ENCODE measurements around the gene GREB1L. TPM values are rescaled to one million over a fixed set of nuclear protein-coding genes. Genes with fewer than 3 reads are reported as not detected.

Gene GREB1L
- 2.9 TPM for polyA plus RNA-seq (2012; ENCODE audit: insufficient read length, low read depth)

GRCh38 chr18:21242141-21242779 is at the start of gene GREB1L:
TSS of gene GREB1L (plus strand) at chr18:21242232. CDS start at chr18:21383519, 141,287 bp downstream.
- no peak for TF ChIP-seq POLR2AphosphoS5 (IDR thresholded peaks at IDR 0.05; ENCODE audit: low read depth, low read length)
- TF ChIP-seq FOXP2 (optimal IDR thresholded peaks at IDR 0.05; ENCODE audit: borderline replicate concordance, extremely low read depth, extremely low read length, insufficient read depth) = no peak

GRCh38 chr18:21192308-21192624 is 49.8 kb upstream of the GREB1L start:
- TF ChIP-seq POLR2AphosphoS5 (IDR thresholded peaks at IDR 0.05; ENCODE audit: low read depth, low read length) (no peak), SIN3A (IDR thresholded peaks at IDR 0.05; ENCODE audit: borderline replicate concordance, insufficient read depth, low read length) (no peak), FOXP2 (optimal IDR thresholded peaks at IDR 0.05; ENCODE audit: borderline replicate concordance, extremely low read depth, extremely low read length, insufficient read depth) (no peak), REST (IDR thresholded peaks at IDR 0.05; ENCODE audit: insufficient read depth in 1 of 2, low read depth in 2 of 2, low read length in 2 of 2) (no peak), TAF1 (IDR thresholded peaks at IDR 0.05; ENCODE audit: borderline replicate concordance, insufficient read depth, low read length) (no peak)

- TF ChIP-seq SIN3A (IDR thresholded peaks at IDR 0.05; ENCODE audit: borderline replicate concordance, insufficient read depth, low read length) = no peak
- TF ChIP-seq POLR2AphosphoS5 (IDR thresholded peaks at IDR 0.05; ENCODE audit: low read depth, low read length) = no peak
- no peak for TF ChIP-seq FOXP2 (optimal IDR thresholded peaks at IDR 0.05; ENCODE audit: borderline replicate concordance, extremely low read depth, extremely low read length, insufficient read depth)
- no peak for TF ChIP-seq REST (IDR thresholded peaks at IDR 0.05; ENCODE audit: insufficient read depth in 1 of 2, low read depth in 2 of 2, low read length in 2 of 2)
- no peak for TF ChIP-seq TAF1 (IDR thresholded peaks at IDR 0.05; ENCODE audit: borderline replicate concordance, insufficient read depth, low read length)
These were observed 46.9 kb upstream of the GREB1L start for GRCh38 chr18:21194871-21195771.

- TF ChIP-seq SIN3A (IDR thresholded peaks at IDR 0.05; ENCODE audit: borderline replicate concordance, insufficient read depth, low read length) (no peak), FOXP2 (optimal IDR thresholded peaks at IDR 0.05; ENCODE audit: borderline replicate concordance, extremely low read depth, extremely low read length, insufficient read depth) (no peak), REST (IDR thresholded peaks at IDR 0.05; ENCODE audit: insufficient read depth in 1 of 2, low read depth in 2 of 2, low read length in 2 of 2) (no peak), TAF1 (IDR thresholded peaks at IDR 0.05; ENCODE audit: borderline replicate concordance, insufficient read depth, low read length) (no peak), POLR2AphosphoS5 (IDR thresholded peaks at IDR 0.05; ENCODE audit: low read depth, low read length) (no peak)
These were observed 45.6 kb upstream of the GREB1L start for GRCh38 chr18:21196426-21196825.

GRCh38 chr18:21203126-21203525 is 38.9 kb upstream of the GREB1L start:
- TF ChIP-seq POLR2AphosphoS5 (IDR thresholded peaks at IDR 0.05; ENCODE audit: low read depth, low read length) = no peak
- no peak for TF ChIP-seq SIN3A (IDR thresholded peaks at IDR 0.05; ENCODE audit: borderline replicate concordance, insufficient read depth, low read length)

Data from PFSK-1 (cell line).